ENCODE measurements around the gene CHML. TPM values are rescaled to one million over a fixed set of nuclear protein-coding genes. Genes with fewer than 3 reads are reported as not detected.

The CHML gene
- total RNA-seq, 1 donor from 2014 or later: 8.2 TPM

DNA sequence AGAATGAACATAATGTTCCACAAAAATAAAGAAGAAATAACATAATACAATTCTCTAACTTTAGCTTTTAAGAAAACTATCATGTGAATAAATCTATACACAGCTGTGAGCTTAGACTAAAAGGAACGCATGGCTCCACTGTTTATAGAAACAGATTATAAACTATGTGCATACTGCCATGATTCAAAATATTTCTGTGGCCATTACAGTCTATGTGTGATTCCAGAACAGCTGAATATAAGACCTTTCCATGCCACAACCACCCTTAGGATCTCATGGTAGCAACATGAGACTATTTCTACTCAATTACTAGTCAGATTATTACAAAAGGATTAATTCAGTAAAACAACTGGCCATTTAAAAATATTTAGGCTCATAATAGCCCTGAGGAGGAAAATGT lies 3.9 kb downstream of the CHML start:
- Histone ChIP-seq H3K36me3 (peaks cover 6% of the 10 kb centered on the region), H3K27ac (replicated peaks) (no peak overlapping the region), H3K4me1 (peaks cover 26% of the 10 kb centered on the region), H3K9me3 (replicated peaks) (no peaks in the 10 kb centered on the region), H3K4me3 (no peak overlapping the region), H3K27me3 (ENCODE audit: low read depth) (no peaks in the 10 kb centered on the region)
- TF ChIP-seq, protein P1, sequence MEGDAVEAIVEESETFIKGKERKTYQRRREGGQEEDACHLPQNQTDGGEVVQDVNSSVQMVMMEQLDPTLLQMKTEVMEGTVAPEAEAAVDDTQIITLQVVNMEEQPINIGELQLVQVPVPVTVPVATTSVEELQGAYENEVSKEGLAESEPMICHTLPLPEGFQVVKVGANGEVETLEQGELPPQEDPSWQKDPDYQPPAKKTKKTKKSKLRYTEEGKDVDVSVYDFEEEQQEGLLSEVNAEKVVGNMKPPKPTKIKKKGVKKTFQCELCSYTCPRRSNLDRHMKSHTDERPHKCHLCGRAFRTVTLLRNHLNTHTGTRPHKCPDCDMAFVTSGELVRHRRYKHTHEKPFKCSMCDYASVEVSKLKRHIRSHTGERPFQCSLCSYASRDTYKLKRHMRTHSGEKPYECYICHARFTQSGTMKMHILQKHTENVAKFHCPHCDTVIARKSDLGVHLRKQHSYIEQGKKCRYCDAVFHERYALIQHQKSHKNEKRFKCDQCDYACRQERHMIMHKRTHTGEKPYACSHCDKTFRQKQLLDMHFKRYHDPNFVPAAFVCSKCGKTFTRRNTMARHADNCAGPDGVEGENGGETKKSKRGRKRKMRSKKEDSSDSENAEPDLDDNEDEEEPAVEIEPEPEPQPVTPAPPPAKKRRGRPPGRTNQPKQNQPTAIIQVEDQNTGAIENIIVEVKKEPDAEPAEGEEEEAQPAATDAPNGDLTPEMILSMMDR (IDR thresholded peaks at IDR 0.05; ENCODE audit: borderline replicate concordance): no peak
- DNase-seq: no peak
- intact Hi-C loops (cut with micrococcal nuclease): no loop called here

DNA sequence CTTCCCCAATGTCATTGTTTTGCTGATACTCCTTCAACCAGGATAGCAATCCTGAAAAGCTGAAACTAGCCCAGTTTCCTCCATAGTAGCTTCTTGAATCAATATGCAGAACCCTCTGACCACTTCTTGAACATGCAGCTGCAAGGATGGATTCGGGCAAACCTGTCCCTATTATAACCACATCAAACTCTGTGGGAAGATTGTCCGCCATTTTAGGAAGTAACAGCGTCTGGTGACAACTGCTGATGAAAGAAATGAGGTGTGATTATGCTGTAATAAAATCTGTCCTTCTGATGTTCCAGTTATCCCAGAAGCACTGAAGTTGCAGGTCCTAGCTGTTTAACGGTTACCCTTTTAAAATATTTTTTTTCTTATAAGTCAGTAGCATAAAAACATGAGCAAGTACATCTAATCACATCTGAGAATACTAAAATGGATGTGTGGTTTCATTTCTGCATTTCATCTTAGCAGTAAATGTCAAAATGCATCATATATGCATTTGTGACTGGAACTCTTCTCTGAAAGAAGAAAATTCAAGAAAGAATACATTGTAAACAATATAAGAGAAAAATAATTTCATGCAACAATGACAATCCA lies 4.5 kb downstream of the CHML start:
- DNase-seq: no peak
- no peak overlapping the region for H3K4me3 ChIP-seq
- intact Hi-C loops (cut with micrococcal nuclease): no loop called here
- H3K27me3 ChIP-seq (ENCODE audit: low read depth): no peaks in the 10 kb centered on the region
- no peaks in the 10 kb centered on the region for H3K9me3 ChIP-seq (replicated peaks)
- H3K4me1 ChIP-seq: peaks cover 23% of the 10 kb centered on the region
- TF ChIP-seq, protein P1 (IDR thresholded peaks at IDR 0.05; ENCODE audit: borderline replicate concordance): no peak
- peaks cover 6% of the 10 kb centered on the region for H3K36me3 ChIP-seq
- no peak overlapping the region for H3K27ac ChIP-seq (replicated peaks)

DNA sequence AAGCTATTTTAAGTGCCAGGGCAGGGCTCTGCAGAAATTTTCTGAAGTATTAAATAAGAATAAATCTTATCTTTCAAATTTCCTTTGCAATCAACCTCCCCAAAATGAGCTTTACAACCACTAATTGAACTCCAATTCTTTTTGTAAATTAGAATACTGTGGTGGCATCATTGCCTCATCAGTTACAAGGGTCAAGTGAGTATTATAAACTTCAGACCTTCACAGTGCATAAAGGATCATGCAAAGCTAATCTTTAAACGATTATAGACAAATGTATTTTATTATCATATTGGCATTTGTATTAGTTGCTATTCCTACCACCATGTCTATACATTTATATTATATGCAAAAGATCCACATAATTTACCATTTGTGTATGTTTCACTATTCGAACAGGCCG lies 7.2 kb downstream of the CHML start:
- Histone ChIP-seq H3K36me3 (peaks cover 6% of the 10 kb centered on the region), H3K9me3 (replicated peaks) (no peaks in the 10 kb centered on the region), H3K27me3 (ENCODE audit: low read depth) (no peaks in the 10 kb centered on the region), H3K4me3 (no peak overlapping the region), H3K27ac (replicated peaks) (no peak overlapping the region), H3K4me1 (peaks cover 2% of the 10 kb centered on the region)
- TF ChIP-seq, protein P1 (IDR thresholded peaks at IDR 0.05; ENCODE audit: borderline replicate concordance): no peak
- DNase-seq: no peak
- intact Hi-C loops (cut with micrococcal nuclease): no loop called here

DNA sequence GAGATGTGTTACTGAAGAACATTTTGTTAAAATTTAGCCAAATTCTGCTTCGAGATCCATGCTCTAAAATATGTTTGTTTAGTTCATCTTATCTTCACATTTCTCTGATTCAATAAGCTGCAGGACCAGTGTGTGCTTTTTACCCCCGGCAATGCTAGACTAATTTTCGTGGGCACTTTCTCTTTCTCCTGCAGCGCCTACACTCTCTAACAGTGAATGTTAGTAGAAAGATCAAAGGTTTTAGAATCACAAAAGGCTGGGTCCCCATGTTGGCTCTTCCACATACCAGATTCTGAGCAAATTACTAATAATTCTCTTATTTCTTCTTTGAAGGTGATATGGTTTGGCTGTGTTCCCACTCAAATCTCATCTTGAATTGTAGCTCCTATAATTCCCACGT lies 8.5 kb downstream of the CHML start:
- no peaks in the 10 kb centered on the region for H3K27me3 ChIP-seq (ENCODE audit: low read depth)
- TF ChIP-seq, protein P1 (IDR thresholded peaks at IDR 0.05; ENCODE audit: borderline replicate concordance): no peak
- H3K4me3 ChIP-seq: no peak overlapping the region
- no peaks in the 10 kb centered on the region for H3K9me3 ChIP-seq (replicated peaks)
- no peak for DNase-seq
- H3K4me1 ChIP-seq: no peaks in the 10 kb centered on the region
- peaks cover 6% of the 10 kb centered on the region for H3K36me3 ChIP-seq
- H3K27ac ChIP-seq (replicated peaks): no peak overlapping the region
- intact Hi-C loops (cut with micrococcal nuclease): no loop called here

DNA sequence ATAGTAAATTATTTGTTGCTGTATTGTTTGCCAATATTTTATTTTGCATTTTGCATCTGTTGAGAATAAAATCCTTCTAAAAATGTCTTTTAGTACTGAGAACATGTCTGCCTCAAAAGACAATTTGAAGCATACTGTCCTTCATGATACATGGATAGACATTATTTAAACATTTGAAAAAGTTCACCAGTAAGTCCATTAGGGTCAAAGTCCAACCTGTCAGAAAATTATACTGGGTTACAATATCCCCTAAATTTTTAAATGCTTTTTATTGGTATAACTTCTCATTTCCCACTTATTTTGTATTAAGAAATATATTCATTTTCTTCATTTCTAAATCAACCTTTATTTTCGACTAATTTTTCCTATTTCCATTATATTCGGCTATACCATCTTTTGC lies 9.3 kb downstream of the CHML start:
- H3K27me3 ChIP-seq (ENCODE audit: low read depth): no peaks in the 10 kb centered on the region
- H3K9me3 ChIP-seq (replicated peaks): no peaks in the 10 kb centered on the region
- TF ChIP-seq, protein P1 (IDR thresholded peaks at IDR 0.05; ENCODE audit: borderline replicate concordance): no peak
- H3K4me1 ChIP-seq: no peaks in the 10 kb centered on the region
- DNase-seq: no peak
- H3K4me3 ChIP-seq: no peak overlapping the region
- H3K36me3 ChIP-seq: peaks cover 6% of the 10 kb centered on the region
- H3K27ac ChIP-seq (replicated peaks): no peak overlapping the region
- intact Hi-C loops (cut with micrococcal nuclease): no loop called here

All from left ventricle myocardium inferior (tissue), 1 donor.